ENCODE results near the gene PERCC1.
"Not testable (repeated sequence)": the region's sequence is repeated elsewhere in the genome, so short reads cannot be mapped to it uniquely, and the experiment has no call there.

The PERCC1 gene

DNA sequence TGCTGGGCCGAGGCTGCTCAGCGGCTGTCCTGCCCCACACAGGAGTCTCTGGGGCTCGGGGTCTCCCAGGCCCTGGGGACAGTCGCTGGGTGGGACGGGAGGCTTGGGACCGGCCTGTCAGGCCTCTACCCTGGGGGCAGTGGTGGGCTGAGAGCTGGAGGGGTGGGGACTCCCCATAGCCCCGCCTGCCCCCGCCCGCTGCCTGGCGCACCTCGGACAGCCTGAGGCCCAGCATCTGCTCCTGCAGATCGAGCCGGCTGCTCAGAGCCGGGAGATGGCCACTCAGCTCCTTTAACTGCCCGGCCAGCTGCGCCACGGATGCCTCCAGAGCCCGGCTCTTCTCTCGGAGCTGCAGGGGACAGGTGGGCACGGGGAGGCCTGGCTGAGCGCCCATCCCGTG, 6.7 kb downstream of the PERCC1 start:
- Histone ChIP-seq H3K4me3 (ENCODE audit: low read depth, low read length) (no peak overlapping the region), H3K9me3 (ENCODE audit: severe bottlenecking) (no peaks in the 10 kb centered on the region), H3K36me3 (no peaks in the 10 kb centered on the region), H3K27me3 (ENCODE audit: insufficient read depth, low read depth, severe bottlenecking) (no peaks in the 10 kb centered on the region), H3K27ac (no peak overlapping the region)
- DNase-seq = no peak
- no peak for TF ChIP-seq CTCF (IDR thresholded peaks at IDR 0.05; ENCODE audit: low read depth, low read length)

DNA sequence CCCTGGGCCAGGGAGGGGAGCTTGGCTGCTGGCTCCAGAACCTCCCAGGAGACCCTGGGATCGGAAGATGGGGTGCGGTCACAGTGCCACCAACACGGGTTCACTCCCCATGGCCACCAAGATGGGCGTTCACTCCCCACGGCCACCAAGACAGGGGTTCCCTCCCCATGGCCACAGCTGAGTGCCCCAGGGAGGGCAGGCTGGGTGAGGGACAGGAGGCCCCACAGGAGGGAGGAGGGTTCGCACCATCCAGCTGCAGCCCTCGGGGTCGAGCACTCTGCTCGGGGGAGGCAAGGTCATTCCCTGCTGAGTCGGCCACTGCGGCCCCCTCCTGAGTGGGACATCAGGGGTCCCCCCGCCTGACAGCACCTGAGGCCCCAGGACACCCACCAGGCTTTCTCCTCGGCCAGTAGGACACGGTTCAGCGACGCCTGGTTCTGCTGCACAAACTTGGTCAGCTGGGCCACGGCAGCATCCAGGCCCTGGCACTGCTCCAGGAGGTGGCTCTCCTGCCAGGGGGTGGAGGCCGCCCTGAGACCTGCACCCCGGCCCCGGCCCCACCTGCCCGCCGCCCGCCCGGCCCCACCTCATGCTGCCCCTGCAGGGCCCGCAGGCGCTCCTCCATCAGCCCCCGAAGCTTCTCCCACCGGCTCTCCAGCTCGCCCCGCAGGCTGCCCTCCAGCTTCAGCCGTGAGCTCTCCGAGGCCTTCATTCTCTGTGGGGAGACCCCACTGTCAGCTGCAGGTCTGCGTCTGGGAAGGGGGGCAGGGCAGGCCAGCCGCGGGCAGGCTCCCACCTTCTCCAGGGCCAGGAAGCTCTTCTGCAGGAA, 7.6 kb downstream of the PERCC1 start:
- no peaks in the 10 kb centered on the region for H3K36me3 ChIP-seq
- H3K27ac ChIP-seq = no peak overlapping the region
- H3K9me3 ChIP-seq (ENCODE audit: severe bottlenecking) = no peaks in the 10 kb centered on the region
- H3K27me3 ChIP-seq (ENCODE audit: insufficient read depth, low read depth, severe bottlenecking) = no peaks in the 10 kb centered on the region
- no peak overlapping the region for H3K4me3 ChIP-seq (ENCODE audit: low read depth, low read length)
- DNase-seq = no peak
- no peak for TF ChIP-seq CTCF (IDR thresholded peaks at IDR 0.05; ENCODE audit: low read depth, low read length)

- H3K36me3 ChIP-seq = no peaks in the 10 kb centered on the region
- no peak for TF ChIP-seq CTCF (IDR thresholded peaks at IDR 0.05; ENCODE audit: low read depth, low read length)
- no peak overlapping the region for H3K4me3 ChIP-seq (ENCODE audit: low read depth, low read length)
- H3K27me3 ChIP-seq (ENCODE audit: insufficient read depth, low read depth, severe bottlenecking) = no peaks in the 10 kb centered on the region
- no peak overlapping the region for H3K27ac ChIP-seq
- DNase-seq = no peak
- no peaks in the 10 kb centered on the region for H3K9me3 ChIP-seq (ENCODE audit: severe bottlenecking)
These were observed 8.3 kb downstream of the PERCC1 start for GRCh38 chr16:1439058-1439698.

DNA sequence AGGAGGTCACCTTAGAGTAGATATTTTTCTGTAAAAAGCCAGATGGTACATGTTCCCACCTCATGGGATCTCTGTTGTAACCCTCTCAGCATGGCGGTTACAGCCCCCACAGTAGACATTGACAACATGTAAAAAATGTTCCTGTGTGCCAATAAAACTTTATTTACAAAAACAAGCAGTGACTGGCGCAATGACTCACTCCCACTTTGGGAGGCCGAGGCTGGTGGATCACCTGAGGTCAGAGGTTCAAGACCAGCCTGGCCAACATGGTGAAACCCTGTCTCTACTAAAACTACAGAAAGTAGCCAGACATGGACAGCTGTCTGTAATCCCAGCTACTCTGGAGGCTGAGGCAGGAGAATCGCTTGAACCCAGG, 8.8 kb downstream of the PERCC1 start:
- H3K4me3 ChIP-seq (ENCODE audit: low read depth, low read length); H3K36me3 ChIP-seq; H3K27ac ChIP-seq; H3K9me3 ChIP-seq (ENCODE audit: severe bottlenecking); H3K27me3 ChIP-seq (ENCODE audit: insufficient read depth, low read depth, severe bottlenecking); DNase-seq: not testable (repeated sequence)

DNA sequence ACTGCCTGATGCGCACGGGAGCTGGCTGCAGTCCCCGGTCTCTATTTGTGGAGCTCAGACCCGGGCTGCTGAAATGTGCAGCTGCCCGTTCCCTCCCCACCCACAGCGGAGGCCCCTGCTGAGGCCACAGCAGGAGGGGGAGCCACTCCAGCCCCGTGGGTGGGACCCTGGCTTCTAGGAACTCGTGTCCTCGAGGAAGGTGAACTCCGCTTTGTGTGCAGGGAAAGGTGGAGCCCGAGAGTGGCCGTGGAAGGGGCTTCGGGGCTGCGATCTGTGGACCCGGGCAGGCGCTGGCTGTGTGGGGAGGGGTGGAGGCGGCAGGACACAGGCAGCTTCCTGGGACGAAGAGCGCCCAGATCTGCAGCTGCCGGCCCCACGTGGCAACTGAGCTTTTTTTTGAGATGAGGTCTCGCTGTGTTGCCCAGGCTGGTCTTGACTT, 10.5 kb downstream of the PERCC1 start:
- Histone ChIP-seq H3K9me3 (ENCODE audit: severe bottlenecking) (no peaks in the 10 kb centered on the region), H3K4me3 (ENCODE audit: low read depth, low read length) (no peak overlapping the region), H3K27me3 (ENCODE audit: insufficient read depth, low read depth, severe bottlenecking) (no peaks in the 10 kb centered on the region), H3K27ac (no peak overlapping the region), H3K36me3 (peaks cover 5% of the 10 kb centered on the region)
- TF ChIP-seq CTCF (IDR thresholded peaks at IDR 0.05; ENCODE audit: low read depth, low read length) = no peak
- DNase-seq = no peak

DNA sequence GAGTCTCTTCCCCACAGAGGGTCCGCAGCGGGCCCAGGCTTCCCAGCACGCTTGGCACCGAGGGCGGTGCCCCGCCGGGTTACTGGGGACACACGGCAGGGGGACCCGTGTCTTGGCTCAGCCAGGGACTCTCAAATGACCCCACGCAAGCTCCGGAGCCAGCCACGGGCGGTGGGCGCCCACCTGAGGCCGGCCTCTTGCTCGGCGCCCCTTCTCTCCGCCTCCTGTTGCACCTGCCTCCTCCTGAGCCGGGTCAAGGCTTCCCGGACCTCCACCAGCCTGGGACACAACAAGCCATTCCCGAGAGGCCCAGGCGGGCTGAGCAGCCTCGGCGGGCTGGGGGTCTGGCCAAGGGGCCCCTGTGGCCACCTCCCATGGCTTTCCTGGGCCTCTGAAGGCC, 11.8 kb downstream of the PERCC1 start:
- TF ChIP-seq CTCF (IDR thresholded peaks at IDR 0.05; ENCODE audit: low read depth, low read length) = no peak
- no peaks in the 10 kb centered on the region for H3K9me3 ChIP-seq (ENCODE audit: severe bottlenecking)
- no peak overlapping the region for H3K4me3 ChIP-seq (ENCODE audit: low read depth, low read length)
- H3K36me3 ChIP-seq = peaks cover 10% of the 10 kb centered on the region
- DNase-seq = no peak
- H3K27me3 ChIP-seq (ENCODE audit: insufficient read depth, low read depth, severe bottlenecking) = no peaks in the 10 kb centered on the region
- H3K27ac ChIP-seq = no peak overlapping the region
